GM12873 (cell line): ENCODE measurements around the gene PTPRD.

ENCODE experiments used
- TF ChIP-seq, protein P1 (sequence below): IDR thresholded peaks from 2 replicates; pipeline ENCODE4 v1.5.1; 2012; ENCODE audit warnings: low read depth, mild to moderate bottlenecking, moderate library complexity, low read length, control low read depth; ENCODE audit not compliant: insufficient read depth; ENCODE audit errors: missing control alignments

The PTPRD gene

DNA sequence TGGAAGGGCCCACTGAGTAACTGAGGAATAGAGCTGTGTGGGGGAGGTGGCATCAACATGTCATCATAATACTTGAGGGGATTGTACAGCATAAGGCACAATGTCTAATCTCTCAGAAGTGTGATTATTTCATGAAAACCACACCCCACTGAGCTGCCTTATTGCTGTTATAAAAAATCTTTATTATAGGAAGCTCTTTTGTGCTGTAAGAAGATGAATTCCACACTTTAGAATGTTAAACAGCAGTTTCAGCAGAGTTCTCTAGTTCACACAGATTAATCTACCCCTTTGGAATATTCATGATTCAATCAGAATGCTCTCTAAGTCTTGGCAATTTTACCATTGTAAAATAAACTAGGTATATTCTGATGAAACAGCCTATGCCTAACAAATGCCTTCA is 1389.6 kb downstream of the PTPRD start:
- TF ChIP-seq, protein P1, sequence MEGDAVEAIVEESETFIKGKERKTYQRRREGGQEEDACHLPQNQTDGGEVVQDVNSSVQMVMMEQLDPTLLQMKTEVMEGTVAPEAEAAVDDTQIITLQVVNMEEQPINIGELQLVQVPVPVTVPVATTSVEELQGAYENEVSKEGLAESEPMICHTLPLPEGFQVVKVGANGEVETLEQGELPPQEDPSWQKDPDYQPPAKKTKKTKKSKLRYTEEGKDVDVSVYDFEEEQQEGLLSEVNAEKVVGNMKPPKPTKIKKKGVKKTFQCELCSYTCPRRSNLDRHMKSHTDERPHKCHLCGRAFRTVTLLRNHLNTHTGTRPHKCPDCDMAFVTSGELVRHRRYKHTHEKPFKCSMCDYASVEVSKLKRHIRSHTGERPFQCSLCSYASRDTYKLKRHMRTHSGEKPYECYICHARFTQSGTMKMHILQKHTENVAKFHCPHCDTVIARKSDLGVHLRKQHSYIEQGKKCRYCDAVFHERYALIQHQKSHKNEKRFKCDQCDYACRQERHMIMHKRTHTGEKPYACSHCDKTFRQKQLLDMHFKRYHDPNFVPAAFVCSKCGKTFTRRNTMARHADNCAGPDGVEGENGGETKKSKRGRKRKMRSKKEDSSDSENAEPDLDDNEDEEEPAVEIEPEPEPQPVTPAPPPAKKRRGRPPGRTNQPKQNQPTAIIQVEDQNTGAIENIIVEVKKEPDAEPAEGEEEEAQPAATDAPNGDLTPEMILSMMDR: no peak

DNA sequence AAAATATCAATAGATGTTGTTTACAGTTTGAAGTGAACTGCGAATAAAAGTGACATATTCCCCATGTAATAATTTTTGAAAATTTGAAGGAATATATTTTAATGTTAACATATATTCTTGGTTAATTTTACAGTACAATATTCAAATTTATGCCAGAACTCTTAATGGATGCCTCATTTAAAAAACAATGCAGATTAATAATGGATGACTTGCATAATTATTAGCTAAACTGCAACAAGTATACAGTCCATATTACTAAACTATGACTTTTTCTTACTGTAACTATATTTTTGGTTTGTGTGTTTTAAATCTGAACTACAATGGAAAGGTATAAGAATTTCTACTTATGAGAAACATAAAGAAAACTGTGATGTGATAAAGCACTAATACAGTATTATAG is 1390.1 kb downstream of the PTPRD start:
- TF ChIP-seq, protein P1: no peak

DNA sequence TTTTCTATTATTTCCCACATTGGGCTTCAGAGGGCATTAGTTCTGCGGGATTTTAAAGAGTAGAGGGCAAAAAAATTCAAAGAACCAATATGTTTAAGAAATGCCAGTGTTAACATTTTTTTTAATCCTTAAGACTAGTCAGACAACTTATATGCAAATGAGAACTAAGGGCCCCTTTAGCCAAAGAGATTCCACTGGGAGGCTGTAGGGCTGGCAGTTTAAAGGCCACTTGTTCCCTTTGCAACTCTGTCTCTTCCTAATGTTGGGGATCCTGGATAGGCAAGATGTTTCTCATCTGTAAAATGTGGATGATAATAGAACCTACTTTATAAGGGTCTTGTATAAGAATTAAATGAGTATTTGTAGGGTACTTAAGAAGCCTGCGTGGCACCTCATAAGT is 1395.9 kb downstream of the PTPRD start:
- TF ChIP-seq, protein P1: no peak

DNA sequence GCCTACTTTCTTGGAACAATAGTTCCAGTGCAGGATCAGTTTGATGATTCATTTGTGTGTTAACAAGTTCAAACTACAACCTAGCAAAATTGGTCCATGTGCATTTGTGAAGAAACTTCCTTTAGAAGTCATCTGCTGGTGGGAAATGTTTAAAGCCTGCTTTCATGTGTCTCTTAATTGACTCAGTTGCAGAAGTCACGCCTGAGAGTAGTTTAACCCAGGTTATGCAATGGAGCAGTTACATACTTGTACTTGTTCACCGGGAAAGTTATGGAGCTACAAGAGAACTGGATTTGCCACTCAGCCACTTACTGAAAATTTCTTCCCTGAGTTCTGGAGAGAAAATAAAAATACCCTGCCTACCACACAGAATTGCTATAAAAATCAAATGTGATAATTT is 1397.8 kb downstream of the PTPRD start:
- TF ChIP-seq, protein P1: no peak

DNA sequence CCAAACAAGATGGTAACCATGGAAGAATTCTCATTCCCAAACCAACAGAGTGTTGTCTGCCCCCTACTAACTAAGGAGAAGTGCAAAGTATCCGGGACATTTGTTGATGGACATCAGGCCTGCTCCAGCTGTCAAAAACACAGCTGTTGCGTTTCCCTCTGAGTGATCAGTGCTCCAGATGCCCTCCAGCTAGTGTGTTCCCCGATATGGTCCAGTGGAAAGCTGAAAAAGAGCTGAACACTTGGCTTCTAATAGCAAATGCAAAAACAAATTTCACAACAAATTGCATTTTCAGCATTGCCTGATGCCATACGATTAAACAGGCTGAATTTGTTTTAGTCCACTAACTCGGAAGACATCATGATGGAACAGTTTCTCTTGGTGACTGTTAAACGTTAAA is 1398.7 kb downstream of the PTPRD start:
- TF ChIP-seq, protein P1: no peak

DNA sequence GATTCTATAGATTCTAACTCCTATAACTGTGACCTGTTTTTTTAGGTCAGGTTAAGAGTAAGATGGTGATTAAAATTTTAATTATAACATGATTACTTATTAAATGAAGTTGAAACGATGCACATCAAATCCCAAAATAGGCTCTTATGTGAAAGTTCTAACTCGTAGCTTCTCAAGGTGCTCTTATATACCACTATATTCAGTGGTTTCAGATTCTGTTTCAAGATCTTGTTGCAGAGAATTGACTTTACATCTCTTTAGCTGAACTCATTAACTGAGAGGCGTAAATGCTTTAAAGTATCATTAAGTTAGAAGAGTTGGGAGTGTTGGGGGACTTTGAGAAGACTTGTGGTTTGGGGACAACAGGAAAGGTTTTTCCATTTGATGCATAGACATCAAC is 1399.8 kb downstream of the PTPRD start:
- TF ChIP-seq, protein P1: no peak

DNA sequence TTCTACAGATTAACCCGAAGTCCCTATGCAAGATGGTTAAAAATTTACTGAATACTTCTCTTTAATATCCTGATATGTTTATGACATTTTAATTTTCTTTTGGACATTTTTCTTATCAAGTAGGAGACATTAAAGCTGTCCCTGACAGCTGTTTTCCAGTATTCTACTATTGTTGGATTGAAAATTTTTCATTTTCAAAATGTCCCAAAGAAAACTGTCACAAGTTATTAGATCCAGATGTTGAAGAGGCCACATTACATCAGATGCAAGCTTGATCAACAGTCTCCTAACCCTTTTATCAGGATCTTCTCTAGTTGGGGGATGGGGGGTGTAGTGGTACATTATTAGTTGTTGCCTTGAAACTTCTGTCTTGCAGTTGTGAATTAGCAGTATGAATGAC is 1410.5 kb downstream of the PTPRD start:
- TF ChIP-seq, protein P1: no peak
